Activated naive CD8-positive, alpha-beta T cell (primary cell): ENCODE data around the gene JAKMIP2.
"Not testable (repeated sequence)": the region's sequence is repeated elsewhere in the genome, so short reads cannot be mapped to it uniquely, and the experiment has no call there.

Source experiments
- H3K27ac Mint-ChIP-seq: one replicate; pipeline ENCODE4 v1.8.0; 2021; ENCODE audit warnings: mixed read lengths
- H3K27me3 Mint-ChIP-seq: one replicate; pipeline ENCODE4 v1.8.0; 2021; ENCODE audit warnings: mixed read lengths
- H3K36me3 Mint-ChIP-seq: one replicate; pipeline ENCODE4 v1.8.0; 2021; ENCODE audit warnings: mixed read lengths
- H3K4me1 Mint-ChIP-seq: one replicate; pipeline ENCODE4 v1.8.0; 2021; ENCODE audit warnings: low read depth, mixed read lengths
- H3K4me3 Mint-ChIP-seq: one replicate; pipeline ENCODE4 v1.8.0; 2021; ENCODE audit warnings: mild to moderate bottlenecking, mixed read lengths
- H3K9me3 Mint-ChIP-seq: one replicate; pipeline ENCODE4 v1.8.0; 2021; ENCODE audit warnings: low read depth, mixed read lengths

Gene JAKMIP2

DNA sequence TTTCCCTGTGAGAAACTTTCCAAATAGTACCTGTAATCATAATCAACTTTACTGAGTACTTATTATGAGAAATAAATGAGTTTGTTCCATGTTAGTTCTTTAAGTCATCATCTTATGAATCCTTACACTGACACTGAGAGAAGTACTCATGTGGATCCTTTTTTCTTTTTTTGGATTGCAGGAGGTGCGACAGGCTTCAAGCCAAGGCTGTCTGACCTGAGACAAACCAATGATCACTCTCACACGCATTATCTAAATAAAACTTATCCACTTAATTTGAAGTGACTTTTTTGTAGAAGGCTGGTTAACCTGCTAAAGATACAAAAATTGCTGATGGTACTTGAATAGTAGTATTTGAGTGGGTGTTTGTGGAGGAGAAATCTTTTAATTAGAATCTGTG lies 39.5 kb downstream of the JAKMIP2 start:
- Mint-ChIP-seq H3K9me3 (no peaks in the 10 kb centered on the region), H3K27me3 (no peaks in the 10 kb centered on the region), H3K4me1 (no peaks in the 10 kb centered on the region), H3K36me3 (no peaks in the 10 kb centered on the region), H3K4me3 (no peak overlapping the region), H3K27ac (no peak overlapping the region)

DNA sequence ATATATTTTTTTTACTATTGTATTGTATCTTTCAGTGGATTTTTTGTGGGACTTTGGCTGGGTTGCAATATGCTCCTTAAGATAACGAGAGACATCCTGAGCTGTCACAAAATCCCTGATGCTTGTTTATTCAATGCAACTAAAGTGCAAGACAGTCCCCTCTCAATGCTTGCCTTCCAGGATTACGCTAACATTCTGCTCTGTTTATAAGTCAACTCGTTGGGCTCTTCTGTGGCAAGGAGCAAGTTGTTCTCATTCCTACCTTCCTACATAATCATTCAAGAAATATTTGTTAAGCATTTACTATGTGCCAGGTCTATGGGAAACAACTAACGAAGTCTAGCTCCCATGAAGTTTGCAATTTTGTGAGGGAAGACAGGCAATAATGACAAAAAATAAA lies 40.4 kb downstream of the JAKMIP2 start:
- Mint-ChIP-seq H3K9me3 (no peaks in the 10 kb centered on the region), H3K36me3 (no peaks in the 10 kb centered on the region), H3K4me1 (no peaks in the 10 kb centered on the region), H3K27me3 (no peaks in the 10 kb centered on the region), H3K4me3 (no peak overlapping the region), H3K27ac (no peak overlapping the region)

DNA sequence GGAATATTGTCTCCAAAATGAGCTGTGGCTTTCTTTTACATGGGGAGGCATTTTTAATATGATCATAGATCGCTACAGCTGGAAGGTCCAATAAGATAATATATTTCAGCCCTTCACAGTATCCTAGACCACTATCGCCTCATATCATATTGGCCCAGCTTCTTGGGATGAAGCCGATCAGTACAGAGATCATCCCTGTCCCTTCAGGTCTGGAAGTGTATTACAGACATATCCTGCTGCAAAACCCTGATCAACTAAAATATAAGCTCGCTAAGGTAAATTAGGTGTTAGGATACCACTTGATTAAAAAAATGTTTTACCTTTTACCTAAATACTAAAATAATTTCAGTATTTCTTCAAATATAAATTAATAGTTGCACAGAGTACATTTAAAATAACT lies 41.7 kb downstream of the JAKMIP2 start:
- Mint-ChIP-seq H3K4me3 (no peak overlapping the region), H3K36me3 (no peaks in the 10 kb centered on the region), H3K9me3 (no peaks in the 10 kb centered on the region), H3K27ac (no peak overlapping the region), H3K4me1 (no peaks in the 10 kb centered on the region), H3K27me3 (no peaks in the 10 kb centered on the region)

DNA sequence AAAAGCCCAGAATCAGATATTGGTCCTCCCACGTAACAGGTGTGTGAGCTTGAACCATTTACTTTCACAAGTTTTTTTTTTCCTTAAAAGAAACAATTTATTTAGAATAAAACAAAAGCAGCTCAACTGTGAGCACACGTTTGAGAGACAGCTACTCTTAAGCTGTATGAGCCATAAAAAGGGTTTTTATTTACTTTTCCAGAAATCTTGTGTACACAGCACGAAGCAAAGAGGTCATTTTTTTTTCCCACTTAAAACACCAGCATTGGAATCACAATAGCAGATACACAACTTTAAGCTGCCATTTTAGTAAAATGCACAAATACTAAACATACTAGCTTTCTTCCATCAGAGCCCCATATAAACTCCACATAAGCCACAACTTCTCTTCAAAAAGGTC lies 44.6 kb downstream of the JAKMIP2 start:
- Mint-ChIP-seq H3K9me3 (peaks cover 5% of the 10 kb centered on the region), H3K27ac (no peak overlapping the region), H3K27me3 (no peaks in the 10 kb centered on the region), H3K4me3 (no peak overlapping the region), H3K4me1 (no peaks in the 10 kb centered on the region), H3K36me3 (no peaks in the 10 kb centered on the region)

DNA sequence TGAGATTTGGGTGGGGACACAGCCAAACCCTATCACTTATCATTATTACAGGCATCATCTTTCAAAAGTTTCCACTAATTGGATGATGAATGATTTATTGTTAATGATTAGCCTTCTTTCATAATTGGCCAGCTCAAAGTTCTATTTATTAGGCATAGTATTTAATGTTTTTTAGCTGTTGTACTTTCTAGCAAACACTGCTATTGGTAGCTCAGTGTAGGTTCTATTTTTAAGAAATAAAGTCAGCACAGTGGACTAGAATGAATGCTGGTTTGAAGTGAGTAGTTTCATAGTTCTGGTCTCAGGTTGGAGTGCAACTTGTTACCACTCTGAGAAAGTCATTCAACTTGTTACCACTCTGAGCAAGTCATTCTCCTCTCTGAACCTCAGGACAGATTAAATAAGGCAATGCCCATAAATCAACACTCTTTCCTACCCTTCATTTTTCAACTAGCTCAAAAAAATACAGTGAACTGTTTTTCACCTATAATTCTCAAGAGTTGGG lies 46.9 kb downstream of the JAKMIP2 start:
- H3K9me3 Mint-ChIP-seq = peaks cover 5% of the 10 kb centered on the region
- H3K27ac Mint-ChIP-seq = no peak overlapping the region
- no peaks in the 10 kb centered on the region for H3K36me3 Mint-ChIP-seq
- no peaks in the 10 kb centered on the region for H3K4me1 Mint-ChIP-seq
- no peak overlapping the region for H3K4me3 Mint-ChIP-seq
- H3K27me3 Mint-ChIP-seq = no peaks in the 10 kb centered on the region

DNA sequence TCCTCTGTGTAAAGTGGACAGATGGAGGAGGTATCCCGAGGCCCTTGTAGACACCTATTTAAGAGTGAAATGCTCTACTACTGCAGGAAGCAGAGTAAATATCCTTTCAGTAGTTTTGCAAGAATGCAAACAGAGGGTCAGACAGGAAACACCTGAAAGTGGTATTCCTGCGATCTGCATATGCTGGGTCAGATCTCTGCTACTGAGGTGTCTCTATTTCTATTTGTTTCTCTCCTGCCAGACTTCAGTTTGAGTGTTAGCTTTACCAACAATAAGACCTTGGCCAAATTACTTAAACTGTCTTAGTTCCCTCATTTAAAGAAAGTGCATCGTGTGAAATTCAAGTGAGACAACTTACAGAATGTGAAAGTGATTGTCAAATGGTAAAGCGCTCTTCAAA lies 47.6 kb downstream of the JAKMIP2 start:
- Mint-ChIP-seq H3K36me3 (no peaks in the 10 kb centered on the region), H3K4me1 (no peaks in the 10 kb centered on the region), H3K9me3 (peaks cover 5% of the 10 kb centered on the region), H3K27me3 (no peaks in the 10 kb centered on the region), H3K27ac (no peak overlapping the region), H3K4me3 (no peak overlapping the region)

DNA sequence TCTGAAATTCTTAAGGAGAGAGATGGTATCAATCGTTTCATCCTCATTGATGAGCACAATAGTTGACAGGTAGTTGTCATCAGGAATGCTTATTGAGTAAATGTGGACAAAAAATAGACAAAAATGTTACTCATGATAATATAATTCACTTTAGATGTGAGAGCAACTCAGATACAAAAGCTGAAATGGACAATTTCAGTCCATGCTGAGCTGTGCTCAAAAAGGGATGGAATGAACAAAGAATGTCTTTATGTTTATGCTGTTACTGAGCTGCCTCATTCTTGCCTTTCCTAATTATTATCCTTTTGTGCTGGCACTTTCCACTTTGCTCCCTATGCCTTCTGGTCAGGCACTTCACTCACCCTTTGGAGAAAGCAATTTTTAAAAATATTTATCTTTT lies 49.5 kb downstream of the JAKMIP2 start:
- peaks cover 5% of the 10 kb centered on the region for H3K9me3 Mint-ChIP-seq
- H3K36me3 Mint-ChIP-seq = no peaks in the 10 kb centered on the region
- no peaks in the 10 kb centered on the region for H3K4me1 Mint-ChIP-seq
- no peaks in the 10 kb centered on the region for H3K27me3 Mint-ChIP-seq
- no peak overlapping the region for H3K27ac Mint-ChIP-seq
- no peak overlapping the region for H3K4me3 Mint-ChIP-seq

DNA sequence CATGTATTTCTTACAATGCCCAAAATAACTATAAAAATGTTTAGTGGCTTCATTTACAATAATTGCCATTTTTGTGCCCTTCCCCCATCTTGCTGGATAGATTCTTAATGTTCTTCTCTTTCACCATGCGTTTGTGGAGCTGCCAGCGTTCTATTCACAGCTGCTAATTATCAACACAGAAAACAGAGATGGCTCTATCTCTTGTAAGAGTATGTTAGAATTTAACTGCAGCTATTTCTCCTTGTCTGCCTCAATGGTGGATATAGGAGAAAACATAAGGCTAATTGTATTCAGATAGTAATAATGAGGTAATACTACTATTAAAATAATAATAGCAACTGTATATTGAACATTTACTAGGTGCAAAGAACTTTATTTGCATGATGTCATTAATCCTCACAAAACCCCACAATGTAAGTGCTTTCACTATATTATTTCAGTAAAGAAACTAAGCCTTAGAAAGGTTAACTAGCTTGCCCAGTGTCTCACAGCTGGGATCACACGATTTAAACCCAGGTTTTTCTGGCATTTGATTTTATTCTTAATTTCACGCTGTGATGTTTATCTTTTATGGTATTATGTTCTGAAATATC lies 50.1 kb downstream of the JAKMIP2 start:
- Mint-ChIP-seq H3K36me3 (no peaks in the 10 kb centered on the region), H3K9me3 (peaks cover 5% of the 10 kb centered on the region), H3K4me1 (no peaks in the 10 kb centered on the region), H3K4me3 (no peak overlapping the region), H3K27ac (no peak overlapping the region), H3K27me3 (no peaks in the 10 kb centered on the region)

DNA sequence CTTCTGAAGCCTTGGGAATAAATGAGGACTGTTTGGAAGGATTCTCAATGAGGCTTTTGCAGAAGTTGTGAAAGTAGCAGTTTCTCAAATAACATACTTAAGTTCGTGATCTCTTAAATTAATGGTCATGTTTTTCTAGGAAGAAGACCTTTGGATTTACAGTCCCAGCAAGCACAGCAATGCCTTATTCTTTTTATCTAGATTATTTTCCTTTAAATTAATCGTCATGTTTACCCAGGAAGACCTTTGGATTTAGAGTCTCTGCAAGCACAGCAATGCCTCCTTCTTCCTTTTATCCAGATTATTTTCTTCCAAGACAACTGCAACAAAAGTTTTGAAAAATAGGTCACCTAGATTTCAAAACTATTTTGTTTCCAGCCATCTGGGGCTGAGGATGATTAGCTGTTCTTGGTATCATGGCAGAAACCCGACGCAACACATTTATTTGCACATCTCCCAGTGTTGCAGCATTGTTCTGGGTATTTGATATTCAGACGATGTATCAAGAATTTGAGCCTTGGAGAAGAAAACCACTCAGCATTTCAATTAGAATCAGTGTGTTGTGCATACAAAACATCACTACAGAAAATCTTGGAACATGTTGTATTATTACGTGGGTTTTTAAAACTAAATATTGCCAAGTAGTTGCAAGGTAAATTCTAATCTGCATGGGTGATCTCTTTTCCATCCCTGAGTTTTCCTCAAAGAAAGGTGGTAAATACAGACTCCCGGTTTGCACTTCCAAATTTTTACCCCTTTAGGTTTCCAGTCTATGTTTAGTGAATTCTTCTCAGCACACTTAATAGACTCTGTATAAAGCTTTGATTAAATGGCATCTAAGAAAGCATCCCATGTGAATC lies 50.9 kb downstream of the JAKMIP2 start:
- Mint-ChIP-seq H3K36me3 (peaks cover 2% of the 10 kb centered on the region), H3K27ac (no peak overlapping the region), H3K4me1 (no peaks in the 10 kb centered on the region)

DNA sequence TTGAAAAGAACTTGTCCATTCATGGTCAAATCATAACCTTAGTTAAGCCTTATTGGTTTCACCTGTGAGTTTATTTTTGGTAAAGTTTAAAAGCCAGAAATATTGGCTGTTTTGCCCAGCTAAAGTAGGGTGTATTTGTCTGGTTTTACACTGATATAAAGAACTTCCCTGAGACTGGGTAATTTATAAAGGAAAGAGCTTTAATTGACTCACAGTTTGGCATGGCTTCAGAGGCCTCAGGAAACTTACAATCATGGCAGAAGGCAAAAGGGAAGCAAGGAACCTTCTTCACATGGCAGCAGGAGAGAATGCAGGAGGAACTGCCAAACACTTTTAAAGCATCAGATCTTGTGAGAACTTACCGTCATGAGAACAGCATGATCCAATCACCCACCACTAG lies 55.3 kb downstream of the JAKMIP2 start:
- H3K27ac Mint-ChIP-seq = no peak overlapping the region
- no peaks in the 10 kb centered on the region for H3K9me3 Mint-ChIP-seq
- peaks cover 2% of the 10 kb centered on the region for H3K36me3 Mint-ChIP-seq
- H3K4me1 Mint-ChIP-seq = no peaks in the 10 kb centered on the region
- no peaks in the 10 kb centered on the region for H3K27me3 Mint-ChIP-seq
- no peak overlapping the region for H3K4me3 Mint-ChIP-seq

More for the DNA sequence above, 50.9 kb downstream of the JAKMIP2 start:
- Mint-ChIP-seq H3K4me3 (no peak overlapping the region), H3K9me3 (peaks cover 5% of the 10 kb centered on the region), H3K27me3 (no peaks in the 10 kb centered on the region)

DNA sequence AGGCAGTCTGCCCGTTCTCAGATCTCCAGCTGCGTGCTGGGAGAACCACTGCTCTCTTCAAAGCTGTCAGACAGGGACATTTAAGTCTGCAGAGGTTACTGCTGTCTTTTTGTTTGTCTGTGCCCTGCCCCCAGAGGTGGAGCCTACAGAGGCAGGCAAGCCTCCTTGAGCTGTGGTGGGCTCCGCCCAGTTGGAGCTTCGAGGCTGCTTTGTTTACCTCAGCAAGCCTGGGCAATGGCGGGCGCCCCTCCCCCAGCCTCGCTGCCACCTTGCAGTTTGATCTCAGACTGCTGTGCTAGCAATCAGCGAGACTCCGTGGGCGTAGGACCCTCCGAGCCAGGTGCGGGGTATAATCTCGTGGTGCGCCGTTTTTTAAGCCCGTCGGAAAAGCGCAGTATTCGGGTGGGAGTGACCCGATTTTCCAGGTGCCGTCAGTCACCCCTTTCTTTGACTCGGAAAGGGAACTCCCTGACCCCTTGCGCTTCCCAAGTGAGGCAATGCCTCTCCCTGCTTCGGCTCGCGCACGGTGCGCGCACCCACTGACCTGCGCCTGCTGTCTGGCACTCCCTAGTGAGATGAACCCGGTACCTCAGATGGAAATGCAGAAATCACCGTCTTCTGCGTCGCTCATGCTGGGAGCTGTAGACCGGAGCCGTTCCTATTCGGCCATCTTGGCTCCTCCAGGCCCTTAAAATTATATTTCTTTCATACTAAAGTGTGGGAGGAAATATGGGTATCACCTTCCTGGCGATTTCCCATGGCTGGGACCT lies 61.2 kb downstream of the JAKMIP2 start:
- not testable (repeated sequence) for H3K27ac Mint-ChIP-seq, H3K9me3 Mint-ChIP-seq, H3K36me3 Mint-ChIP-seq, H3K4me1 Mint-ChIP-seq, H3K27me3 Mint-ChIP-seq, H3K4me3 Mint-ChIP-seq

DNA sequence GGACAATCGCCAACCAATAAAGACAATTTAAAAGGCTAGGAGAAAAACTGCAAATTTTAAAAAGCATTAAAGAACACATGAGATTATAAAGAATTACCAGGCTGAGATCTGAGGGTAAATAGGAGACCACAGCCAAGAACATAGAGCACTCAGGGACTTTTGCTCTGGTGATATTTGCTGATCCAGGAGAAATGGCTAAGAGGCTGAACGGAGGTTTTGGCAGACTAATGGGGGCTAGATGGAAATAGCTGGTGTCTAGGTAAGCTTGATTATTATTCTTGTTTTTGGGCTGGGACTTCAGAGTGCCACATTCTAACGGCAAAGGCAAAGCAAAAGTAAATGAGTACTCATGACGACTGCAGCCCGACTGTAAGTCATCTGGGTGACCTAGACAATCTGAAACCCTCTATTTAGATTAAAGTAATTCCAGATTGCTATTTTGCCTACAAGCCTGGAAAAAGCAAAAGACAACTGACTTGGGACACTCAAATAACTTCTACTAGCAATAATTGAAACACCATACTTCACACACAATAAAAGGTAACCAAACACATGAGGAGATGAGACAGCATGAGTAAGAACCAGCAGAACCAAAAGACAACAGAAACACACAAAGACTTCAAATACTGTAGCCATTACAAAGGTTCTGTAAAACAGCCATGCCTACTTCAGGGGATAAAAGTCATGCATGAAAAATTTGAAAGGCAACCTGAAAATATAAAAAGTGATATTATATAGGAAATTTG lies 68.8 kb downstream of the JAKMIP2 start:
- Mint-ChIP-seq H3K9me3 (no peaks in the 10 kb centered on the region), H3K4me1 (no peaks in the 10 kb centered on the region), H3K36me3 (no peaks in the 10 kb centered on the region), H3K4me3 (no peak overlapping the region), H3K27me3 (no peaks in the 10 kb centered on the region), H3K27ac (no peak overlapping the region)

DNA sequence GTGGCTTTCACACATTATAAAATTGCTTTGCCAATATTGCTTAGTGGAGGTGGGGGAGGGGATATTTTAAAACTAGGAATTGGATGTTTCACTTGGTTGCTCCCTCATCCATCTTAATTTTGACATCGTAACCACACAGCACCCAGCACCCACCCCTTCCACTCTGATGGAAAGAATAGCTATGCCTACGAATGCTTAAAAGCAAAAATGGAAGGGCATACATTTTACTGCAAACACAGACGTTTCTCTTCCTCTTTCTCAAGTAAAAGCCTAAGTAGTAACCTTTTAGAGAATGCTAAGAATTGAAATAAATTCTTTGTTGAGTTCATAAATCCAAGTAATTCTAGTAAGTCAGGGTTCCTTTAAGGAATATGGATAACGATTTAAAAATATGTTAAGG lies 69.9 kb downstream of the JAKMIP2 start:
- H3K27me3 Mint-ChIP-seq = no peaks in the 10 kb centered on the region
- H3K9me3 Mint-ChIP-seq = no peaks in the 10 kb centered on the region
- H3K4me3 Mint-ChIP-seq = no peak overlapping the region
- H3K27ac Mint-ChIP-seq = no peak overlapping the region
- H3K4me1 Mint-ChIP-seq = no peaks in the 10 kb centered on the region
- no peaks in the 10 kb centered on the region for H3K36me3 Mint-ChIP-seq

DNA sequence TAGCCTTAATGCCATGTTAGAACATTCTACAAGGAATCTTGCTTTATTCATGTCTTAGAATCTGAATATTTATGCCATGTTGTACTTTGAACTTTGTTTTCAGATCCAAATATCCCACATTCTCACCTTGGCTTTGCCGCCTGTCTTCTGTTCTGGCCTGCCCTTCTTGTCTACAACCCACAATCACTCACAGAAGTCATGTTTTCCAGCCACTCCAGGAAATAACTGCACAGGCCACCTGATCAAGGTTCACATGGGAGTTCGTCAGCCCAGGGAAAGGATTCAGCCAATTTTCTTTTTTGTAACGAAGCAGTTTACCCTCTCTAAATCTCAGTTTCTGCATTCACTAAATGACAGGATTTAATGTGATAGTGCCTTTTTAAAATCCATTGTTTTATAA lies 70.5 kb downstream of the JAKMIP2 start:
- Mint-ChIP-seq H3K27me3 (no peaks in the 10 kb centered on the region), H3K4me3 (no peak overlapping the region)

DNA sequence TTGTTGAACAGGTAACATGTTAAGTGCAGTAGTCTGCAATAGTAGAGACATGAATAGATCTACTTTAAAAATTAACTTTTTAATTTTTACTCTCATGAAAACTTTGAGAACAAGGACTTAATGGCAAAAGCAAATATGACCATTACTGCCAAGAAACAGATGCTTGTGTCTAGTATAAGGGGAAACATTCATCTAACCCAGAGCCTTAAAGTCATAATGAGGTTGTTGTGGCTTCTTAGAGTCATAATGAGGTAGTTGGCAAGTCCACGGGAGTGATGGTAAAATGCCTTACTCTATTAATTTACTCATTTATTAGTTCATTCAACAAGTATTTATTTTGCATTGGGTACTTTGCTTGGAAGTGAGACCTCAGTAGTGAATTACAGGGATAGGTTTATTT lies 71.5 kb downstream of the JAKMIP2 start:
- no peak overlapping the region for H3K4me3 Mint-ChIP-seq
- H3K4me1 Mint-ChIP-seq = no peaks in the 10 kb centered on the region
- no peaks in the 10 kb centered on the region for H3K36me3 Mint-ChIP-seq
- H3K27me3 Mint-ChIP-seq = no peaks in the 10 kb centered on the region
- H3K27ac Mint-ChIP-seq = no peak overlapping the region
- no peaks in the 10 kb centered on the region for H3K9me3 Mint-ChIP-seq

More for the DNA sequence above, 70.5 kb downstream of the JAKMIP2 start:
- H3K27ac Mint-ChIP-seq = no peak overlapping the region
- no peaks in the 10 kb centered on the region for H3K4me1 Mint-ChIP-seq
- no peaks in the 10 kb centered on the region for H3K9me3 Mint-ChIP-seq
- no peaks in the 10 kb centered on the region for H3K36me3 Mint-ChIP-seq
